ENCODE data around the gene PRUNE1.

DNA sequence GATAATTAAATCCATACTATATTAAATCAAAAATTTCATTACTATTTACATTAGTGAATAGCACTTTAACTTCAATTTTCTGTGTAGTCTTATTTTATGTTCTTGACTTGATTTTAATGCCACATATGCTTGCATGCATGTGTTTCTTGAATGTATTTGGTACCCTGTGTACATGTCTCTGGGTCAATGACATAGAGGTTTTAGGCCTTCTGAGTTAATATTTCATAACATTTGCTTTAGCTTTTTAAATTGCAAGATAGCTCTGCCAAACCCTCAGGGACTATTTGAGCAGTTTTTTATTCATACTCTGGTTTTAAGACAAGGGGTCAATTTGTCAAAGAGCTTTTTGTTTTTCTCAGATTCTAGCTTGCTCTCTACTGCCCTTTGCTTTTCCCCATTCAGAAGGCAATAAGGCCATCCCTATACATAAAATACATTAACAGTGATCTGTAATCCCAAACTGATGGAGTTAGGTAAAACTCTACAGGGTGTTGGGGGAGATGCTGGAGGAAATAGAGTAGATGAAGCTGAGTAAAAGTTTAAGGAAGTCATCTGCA lies 56.9 kb downstream of the PRUNE1 start:
- TF ChIP-seq, protein P1, sequence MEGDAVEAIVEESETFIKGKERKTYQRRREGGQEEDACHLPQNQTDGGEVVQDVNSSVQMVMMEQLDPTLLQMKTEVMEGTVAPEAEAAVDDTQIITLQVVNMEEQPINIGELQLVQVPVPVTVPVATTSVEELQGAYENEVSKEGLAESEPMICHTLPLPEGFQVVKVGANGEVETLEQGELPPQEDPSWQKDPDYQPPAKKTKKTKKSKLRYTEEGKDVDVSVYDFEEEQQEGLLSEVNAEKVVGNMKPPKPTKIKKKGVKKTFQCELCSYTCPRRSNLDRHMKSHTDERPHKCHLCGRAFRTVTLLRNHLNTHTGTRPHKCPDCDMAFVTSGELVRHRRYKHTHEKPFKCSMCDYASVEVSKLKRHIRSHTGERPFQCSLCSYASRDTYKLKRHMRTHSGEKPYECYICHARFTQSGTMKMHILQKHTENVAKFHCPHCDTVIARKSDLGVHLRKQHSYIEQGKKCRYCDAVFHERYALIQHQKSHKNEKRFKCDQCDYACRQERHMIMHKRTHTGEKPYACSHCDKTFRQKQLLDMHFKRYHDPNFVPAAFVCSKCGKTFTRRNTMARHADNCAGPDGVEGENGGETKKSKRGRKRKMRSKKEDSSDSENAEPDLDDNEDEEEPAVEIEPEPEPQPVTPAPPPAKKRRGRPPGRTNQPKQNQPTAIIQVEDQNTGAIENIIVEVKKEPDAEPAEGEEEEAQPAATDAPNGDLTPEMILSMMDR (IDR thresholded peaks at IDR 0.05): no peak
- no peak for TF ChIP-seq POLR2A (IDR thresholded peaks at IDR 0.05)

Data from Peyer's patch (tissue), 4 donors.